AG04450 (cell line): ENCODE data around the gene CNOT11. TPM values are rescaled to one million over a fixed set of nuclear protein-coding genes. Genes with fewer than 3 reads are reported as not detected.

Experiments used
- CTCF ChIA-PET: fragments of 300-600, 350-600 bp; formaldehyde crosslinking; extraction: SDS; loops from one replicate; lab custom pipeline; 2022; ENCODE audit warnings: antibody characterized with exemption, inconsistent platforms; lab: Charles Lee
- POLR2A ChIA-PET: fragments of 350-600 bp; formaldehyde crosslinking; extraction: SDS; loops from one replicate; lab custom pipeline; 2021; ENCODE audit warnings: antibody characterized with exemption, inconsistent platforms; lab: Yijun Ruan, JAX
- DNase-seq: peaks from one replicate; pipeline ENCODE4 v3.0.0-alpha.2; 2011; ENCODE audit warnings: low read depth, low spot score
- H3K27ac ChIP-seq: one replicate; pipeline ENCODE4 v1.5.1; 2012; ENCODE audit warnings: low read depth, low read length, control low read depth
- H3K27me3 ChIP-seq: one replicate; pipeline ENCODE4 v1.6.0; 2012; ENCODE audit warnings: low read length; ENCODE audit not compliant: control insufficient read depth, insufficient read depth
- H3K4me3 ChIP-seq: 2 replicates; pipeline ENCODE4 v1.5.1; 2011; ENCODE audit warnings: mild to moderate bottlenecking, low read depth, low read length, control low read depth
- H3K9me3 ChIP-seq: 2 replicates; pipeline ENCODE4 v1.5.1; 2012; ENCODE audit warnings: low read length; ENCODE audit not compliant: control insufficient read depth, insufficient read depth
- polyA plus RNA-seq: library from polyadenylated mRNA; depleted of rRNA; stranded (reverse); fragments of >200 nt; gene quantifications from 2 replicates; pipeline ENCODE4 v1.2.3, GENCODE V29; 2011
- TF ChIP-seq, protein P1 (sequence below): IDR thresholded peaks from 2 replicates; pipeline ENCODE4 v1.5.1; 2011; ENCODE audit warnings: low read depth, low read length, control low read depth, inconsistent platforms

The CNOT11 gene
- polyA plus RNA-seq, 1 experiment: 68.5 TPM

- no peaks in the 10 kb centered on the region for H3K27me3 ChIP-seq
- no peak overlapping the region for H3K4me3 ChIP-seq
- DNase-seq: no peak
- TF ChIP-seq, protein P1, sequence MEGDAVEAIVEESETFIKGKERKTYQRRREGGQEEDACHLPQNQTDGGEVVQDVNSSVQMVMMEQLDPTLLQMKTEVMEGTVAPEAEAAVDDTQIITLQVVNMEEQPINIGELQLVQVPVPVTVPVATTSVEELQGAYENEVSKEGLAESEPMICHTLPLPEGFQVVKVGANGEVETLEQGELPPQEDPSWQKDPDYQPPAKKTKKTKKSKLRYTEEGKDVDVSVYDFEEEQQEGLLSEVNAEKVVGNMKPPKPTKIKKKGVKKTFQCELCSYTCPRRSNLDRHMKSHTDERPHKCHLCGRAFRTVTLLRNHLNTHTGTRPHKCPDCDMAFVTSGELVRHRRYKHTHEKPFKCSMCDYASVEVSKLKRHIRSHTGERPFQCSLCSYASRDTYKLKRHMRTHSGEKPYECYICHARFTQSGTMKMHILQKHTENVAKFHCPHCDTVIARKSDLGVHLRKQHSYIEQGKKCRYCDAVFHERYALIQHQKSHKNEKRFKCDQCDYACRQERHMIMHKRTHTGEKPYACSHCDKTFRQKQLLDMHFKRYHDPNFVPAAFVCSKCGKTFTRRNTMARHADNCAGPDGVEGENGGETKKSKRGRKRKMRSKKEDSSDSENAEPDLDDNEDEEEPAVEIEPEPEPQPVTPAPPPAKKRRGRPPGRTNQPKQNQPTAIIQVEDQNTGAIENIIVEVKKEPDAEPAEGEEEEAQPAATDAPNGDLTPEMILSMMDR: no peak
- ChIA-PET POLR2A (interaction anchor here (0.5 to 0.6 kb wide), 2 partner anchors 8 to 147 kb away, joined by 3 read pairs; no protein-coding TSS in a partner anchor), CTCF (no interaction called here)
- no peak overlapping the region for H3K27ac ChIP-seq
- no peaks in the 10 kb centered on the region for H3K9me3 ChIP-seq
Measured at GRCh38 chr2:101303688-101304087, 51.0 kb downstream of the CNOT11 start.

GRCh38 chr2:101305035-101305434 lies 52.3 kb downstream of the CNOT11 start:
- H3K27me3 ChIP-seq: no peaks in the 10 kb centered on the region
- ChIA-PET CTCF (no interaction called here), POLR2A (interaction anchor here (0.7 kb wide), 1 partner anchor 9 kb away, joined by 3 read pairs; no protein-coding TSS in a partner anchor)
- no peaks in the 10 kb centered on the region for H3K9me3 ChIP-seq
- DNase-seq: no peak
- H3K27ac ChIP-seq: no peak overlapping the region
- TF ChIP-seq, protein P1: no peak
- H3K4me3 ChIP-seq: no peak overlapping the region

DNA sequence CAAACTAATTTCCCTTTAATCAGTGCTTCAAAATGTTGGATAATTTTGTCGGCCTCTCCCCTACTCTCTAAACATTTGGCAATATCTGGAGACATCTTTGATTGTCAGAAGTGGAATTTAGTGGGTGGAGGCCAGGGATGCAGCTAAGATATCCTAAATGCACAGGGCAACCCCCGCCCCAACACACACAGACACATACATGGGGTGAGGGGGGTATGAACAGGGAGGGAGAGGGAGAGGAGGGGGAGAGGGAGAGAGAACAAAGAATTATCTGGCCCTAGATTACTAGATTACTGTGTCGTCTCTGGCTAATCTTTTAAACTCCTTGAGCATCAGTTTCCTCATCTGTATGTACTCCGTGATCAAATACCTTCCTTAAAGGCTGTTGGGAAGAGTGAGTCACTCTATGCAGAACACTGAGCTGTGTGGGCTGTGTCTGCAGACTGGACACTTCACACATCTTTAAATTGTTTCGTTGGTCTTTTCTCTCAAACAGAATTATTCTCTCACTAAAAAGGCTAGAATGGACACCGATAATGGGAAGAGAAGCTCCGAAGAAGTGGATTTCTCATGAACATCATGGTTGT lies 52.9 kb downstream of the CNOT11 start:
- CTCF ChIA-PET: interaction anchor here (0.5 kb wide), 1 partner anchor 29 kb away, joined by 5 read pairs; no protein-coding TSS in a partner anchor
- Histone ChIP-seq H3K27ac (no peak overlapping the region), H3K9me3 (no peaks in the 10 kb centered on the region), H3K27me3 (no peaks in the 10 kb centered on the region), H3K4me3 (peak overlapping the region; percentile 18; the same call in 1 of the 2 replicates)
- POLR2A ChIA-PET: interaction anchor here (0.7 kb wide), 1 partner anchor 9 kb away, joined by 3 read pairs; no protein-coding TSS in a partner anchor
- TF ChIP-seq, protein P1: no peak
- no peak for DNase-seq

DNA sequence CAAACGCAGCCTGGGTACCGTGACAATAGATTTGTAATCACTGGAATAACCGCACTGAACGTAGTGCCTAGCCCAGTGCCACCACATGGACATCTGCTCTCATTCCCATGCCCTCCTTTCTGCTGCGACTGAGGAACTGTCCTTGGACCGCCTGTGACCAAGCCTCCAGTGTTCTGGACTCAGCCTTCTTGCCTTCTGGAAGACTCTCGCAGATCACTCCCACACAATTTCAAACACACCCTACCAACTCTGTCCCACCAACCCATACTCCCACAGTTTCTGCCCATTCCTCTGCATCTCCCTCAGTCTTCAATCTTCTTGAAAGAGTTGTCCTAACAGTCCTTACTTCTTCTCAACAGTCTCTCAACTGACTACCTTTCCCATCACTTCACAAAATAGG lies 53.7 kb downstream of the CNOT11 start:
- ChIA-PET CTCF (interaction anchor here (0.5 to 0.7 kb wide), 2 partner anchors 29 to 81 kb away, joined by 3 to 5 read pairs; no protein-coding TSS in a partner anchor), POLR2A (no interaction called here)
- H3K9me3 ChIP-seq: no peaks in the 10 kb centered on the region
- no peak for DNase-seq
- no peak overlapping the region for H3K27ac ChIP-seq
- TF ChIP-seq, protein P1: no peak
- H3K27me3 ChIP-seq: no peaks in the 10 kb centered on the region
- peak overlapping the region; percentile 81 for H3K4me3 ChIP-seq

GRCh38 chr2:101307503-101307902 lies 54.8 kb downstream of the CNOT11 start:
- TF ChIP-seq, protein P1: no peak
- no peaks in the 10 kb centered on the region for H3K9me3 ChIP-seq
- H3K27me3 ChIP-seq: no peaks in the 10 kb centered on the region
- H3K4me3 ChIP-seq: peak overlapping the region; percentile 81
- no peak for DNase-seq
- ChIA-PET CTCF (no interaction called here), POLR2A (no interaction called here)
- H3K27ac ChIP-seq: no peak overlapping the region
